HL-60/S4 treated with phorbol 12-myristate 13-acetate at 8.2 ng/mL for 4 days and 3 days (cell line): ENCODE data around the gene GINS2.

ENCODE experiments used
- in situ Hi-C: fragments of 300-500 bp; cut with MboI; formaldehyde crosslinking; loops from 2 replicates; pipeline ENCODE4 v1.15.0; 2022; ENCODE audit warnings: low sequenced_read_pairs

Gene GINS2

DNA sequence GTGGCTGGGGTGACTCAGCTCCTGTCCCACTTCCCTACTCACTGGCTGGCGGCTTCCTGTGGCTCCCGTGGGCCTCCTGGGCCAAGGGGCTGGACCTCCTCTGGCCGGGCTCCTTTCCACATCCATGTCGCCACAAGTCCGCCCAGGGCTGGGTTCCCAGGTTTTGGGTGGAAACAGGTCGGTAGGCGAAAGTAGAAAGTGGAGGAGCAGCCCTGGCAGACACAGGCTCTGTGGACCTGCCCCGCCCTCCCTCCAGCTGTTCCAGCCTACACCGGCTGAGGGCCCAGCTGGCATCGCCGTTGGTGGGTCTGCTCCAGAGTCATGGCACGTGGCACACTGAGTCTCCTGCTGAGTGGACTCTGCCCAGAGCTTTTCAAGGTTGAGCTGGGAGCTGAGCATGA is 47.0 kb downstream of the GINS2 start:
- in situ Hi-C loops, result no loop called here

DNA sequence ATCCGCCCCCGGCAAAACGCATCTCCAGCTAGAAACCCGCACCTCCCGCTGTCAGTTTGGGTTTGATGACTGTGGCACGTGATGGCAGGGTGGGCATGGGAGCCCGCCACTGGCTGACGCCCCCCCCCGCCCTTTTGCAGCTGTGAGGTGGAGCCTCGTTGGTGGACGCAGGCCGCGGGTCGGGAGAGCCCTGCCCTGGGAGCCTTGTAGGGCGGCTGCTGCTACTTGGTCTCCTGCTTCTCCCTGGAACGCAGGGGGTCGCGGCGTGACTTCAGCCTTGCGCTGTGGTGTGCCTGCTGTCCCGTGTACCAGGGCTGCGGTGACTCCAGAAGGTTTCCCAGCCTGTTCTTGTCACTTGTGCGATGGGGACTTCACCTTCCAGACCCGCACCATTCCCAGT is 47.4 kb downstream of the GINS2 start:
- in situ Hi-C loops, result no loop called here

DNA sequence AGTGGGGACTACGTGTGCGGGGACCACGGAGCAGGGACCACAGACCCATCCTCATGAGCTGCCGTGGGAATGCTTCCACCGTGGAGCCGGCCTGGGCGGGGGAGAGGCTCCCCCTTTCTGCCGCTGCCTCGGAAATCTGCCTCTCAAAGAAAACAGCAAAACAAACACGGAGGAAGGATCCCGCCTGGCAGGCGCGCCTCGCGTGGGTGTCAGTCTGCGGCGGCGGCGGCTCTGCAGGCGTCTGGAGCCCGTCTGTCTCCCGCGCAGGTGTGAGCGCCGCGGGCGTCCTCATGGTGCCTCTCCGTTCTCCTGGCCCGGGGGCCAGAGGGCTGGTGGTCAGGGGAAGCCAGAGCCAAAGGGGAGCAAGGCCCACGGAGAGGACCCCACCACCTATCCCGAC is 48.2 kb downstream of the GINS2 start:
- in situ Hi-C loops, result no loop called here

DNA sequence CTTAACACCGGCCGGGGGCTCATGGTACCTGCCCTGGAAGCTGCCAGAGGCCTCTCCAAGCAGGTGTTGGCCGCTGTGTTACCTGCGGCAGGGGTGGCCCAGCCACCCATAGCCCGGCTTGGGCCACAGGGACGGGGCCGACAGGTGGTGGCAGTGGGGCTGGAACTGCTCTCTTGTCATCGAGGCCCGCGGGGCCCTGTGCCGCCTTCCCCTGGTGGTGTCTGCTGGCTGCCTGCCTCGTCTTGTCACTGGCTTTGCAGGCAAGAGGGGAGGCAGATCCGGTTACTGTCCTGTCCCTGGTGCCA is 48.5 kb downstream of the GINS2 start:
- in situ Hi-C loops, result no loop called here

DNA sequence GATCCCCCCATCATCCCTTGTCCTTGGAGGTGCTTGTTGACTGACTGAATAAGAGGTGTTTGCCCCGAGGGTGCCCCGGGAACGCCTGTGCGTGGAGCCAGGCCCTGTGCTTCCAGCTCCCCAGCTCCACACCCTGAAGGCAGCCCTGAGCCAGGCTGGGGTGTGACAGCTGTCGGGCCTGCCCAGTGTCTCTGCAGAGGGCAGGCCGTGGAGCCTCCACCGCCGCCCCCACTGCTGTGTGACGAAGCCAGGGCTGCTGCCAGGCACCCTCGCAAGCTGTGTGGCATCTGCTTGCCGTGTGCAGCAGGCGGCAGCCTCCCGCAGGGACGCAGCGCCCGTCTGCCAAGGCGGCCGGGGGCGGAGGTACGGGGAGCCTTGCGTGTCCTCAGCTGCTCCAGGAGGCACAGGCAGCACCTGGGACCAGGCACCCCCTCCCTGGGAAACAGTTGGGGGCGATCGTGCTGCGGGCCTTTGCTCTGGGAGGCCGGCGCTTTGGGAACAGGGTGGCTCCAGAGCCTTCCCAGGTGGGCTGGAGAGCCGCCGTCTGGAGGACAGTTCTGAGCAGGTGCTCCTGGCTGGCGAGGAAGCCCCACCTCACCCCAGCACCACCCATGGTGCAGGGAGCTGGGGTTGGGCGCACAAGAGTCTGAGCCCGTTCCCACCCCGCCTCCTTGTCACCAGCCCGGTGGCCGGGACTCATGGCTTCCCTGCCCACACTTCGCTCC is 49.1 kb downstream of the GINS2 start:
- in situ Hi-C loops, result no loop called here

DNA sequence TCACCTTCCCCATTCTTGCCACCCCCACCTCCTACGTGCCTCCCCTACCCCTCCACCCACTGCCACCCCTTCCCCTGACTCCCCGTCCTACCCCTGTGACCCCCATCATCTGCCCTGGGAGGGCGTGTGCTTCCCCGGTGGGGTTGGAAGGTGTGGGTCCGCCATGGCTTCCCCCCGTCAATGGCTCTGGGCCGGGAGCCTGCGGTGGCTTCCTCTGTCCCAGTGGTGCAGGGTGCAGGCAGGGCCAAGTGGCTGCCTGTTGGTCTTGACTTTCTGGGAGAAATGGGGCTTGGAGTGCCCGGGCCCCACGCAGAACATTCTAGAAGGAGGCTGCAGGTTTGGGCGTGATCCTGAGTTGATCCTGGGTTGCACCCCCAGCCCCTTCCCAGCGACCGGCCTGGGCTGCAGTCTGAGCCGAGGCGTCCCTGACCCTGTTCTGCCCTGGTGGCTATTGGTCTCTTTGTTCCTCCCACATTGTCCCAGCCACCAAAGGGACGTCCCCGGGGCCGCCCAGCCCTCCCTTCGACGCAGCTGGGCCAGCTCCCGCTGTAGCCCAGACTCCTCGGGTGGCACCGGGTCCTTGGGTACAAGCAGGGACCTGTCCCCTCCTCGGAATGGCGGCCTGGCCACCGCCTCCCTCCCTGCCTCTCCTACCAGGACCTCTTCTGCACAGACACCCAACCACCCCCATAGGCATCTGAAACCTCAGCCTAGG is 49.9 kb downstream of the GINS2 start:
- in situ Hi-C loops, result no loop called here

DNA sequence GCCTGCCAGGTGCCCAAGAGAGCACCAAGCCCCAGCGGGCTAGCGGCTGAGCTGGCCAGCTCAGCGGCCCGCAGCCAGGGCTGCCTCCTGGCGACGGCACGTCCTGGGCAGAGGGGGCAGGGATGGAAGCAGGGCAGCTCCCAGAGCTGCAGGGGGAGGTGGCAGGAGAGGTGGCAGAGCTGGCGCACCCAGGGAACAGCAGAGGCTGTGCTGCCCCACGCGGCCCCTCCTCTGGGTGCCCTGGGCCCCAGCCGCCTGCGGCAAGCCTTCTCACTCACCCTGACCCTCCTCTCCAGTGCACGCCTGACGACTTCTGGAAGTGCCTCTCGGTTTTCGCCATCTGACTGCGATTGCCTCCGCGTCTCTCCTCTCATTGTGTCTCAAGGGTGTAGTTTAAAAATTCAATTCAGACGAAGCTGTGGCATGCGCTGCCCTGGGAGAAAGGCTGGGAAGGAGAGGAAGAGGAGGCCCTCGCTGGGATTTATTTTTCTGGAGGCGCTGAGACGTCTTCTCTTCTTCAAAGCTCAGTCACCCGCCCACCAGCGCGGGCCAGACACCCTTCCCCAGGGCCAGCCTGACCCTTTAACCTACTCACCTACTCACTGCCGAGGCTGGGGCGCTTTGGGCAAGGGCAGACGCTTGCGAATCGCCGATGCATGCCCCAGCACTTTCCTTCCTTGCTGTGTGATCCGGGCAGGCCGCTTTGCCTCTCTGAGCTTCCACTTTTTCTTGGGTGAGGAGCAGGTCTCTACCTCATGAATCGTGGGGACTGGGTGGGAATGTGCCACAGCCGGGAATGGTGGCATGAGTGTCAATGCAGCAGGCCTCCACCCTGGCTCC is 50.7 kb downstream of the GINS2 start:
- in situ Hi-C loops, result no loop called here

DNA sequence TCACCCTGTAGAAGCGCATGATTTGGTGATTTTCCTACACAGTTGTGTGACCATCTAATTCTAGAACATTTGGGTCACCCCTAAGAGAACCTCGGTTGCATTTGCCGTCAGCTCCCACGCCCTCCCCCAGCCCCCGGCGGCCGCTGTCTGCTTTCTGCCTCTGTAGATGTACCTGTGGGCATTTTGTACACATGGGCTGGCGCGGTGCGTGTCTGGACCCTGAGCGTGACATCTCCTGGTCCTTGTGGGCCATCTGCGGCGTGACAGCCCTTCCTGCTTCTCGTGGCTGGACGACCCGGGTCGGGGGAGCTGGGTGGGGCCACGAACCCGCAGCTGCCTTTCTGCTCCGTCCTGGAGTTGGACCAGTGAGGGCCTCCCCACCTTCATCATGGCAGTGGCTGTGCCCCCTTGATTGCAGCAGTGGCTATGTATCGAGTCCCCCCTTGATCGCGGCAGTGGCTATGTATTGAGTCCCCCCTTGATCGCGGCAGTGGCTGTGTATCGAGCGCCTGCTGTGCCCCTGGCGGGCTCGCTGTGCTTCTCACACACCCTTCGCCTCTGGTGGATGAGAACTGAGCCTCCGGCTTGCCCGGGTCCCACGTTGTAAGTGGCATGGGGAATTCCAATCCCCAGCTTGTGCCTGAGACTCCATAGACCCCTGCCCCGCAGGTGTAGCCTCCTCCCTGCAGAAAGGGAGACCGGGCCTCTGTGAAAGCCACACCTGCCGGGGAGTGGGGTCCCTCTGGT is 51.5 kb downstream of the GINS2 start:
- in situ Hi-C loops, result no loop called here

GRCh38 chr16:85636234-85636812 is 52.4 kb downstream of the GINS2 start:
- in situ Hi-C loops, result no loop called here

DNA sequence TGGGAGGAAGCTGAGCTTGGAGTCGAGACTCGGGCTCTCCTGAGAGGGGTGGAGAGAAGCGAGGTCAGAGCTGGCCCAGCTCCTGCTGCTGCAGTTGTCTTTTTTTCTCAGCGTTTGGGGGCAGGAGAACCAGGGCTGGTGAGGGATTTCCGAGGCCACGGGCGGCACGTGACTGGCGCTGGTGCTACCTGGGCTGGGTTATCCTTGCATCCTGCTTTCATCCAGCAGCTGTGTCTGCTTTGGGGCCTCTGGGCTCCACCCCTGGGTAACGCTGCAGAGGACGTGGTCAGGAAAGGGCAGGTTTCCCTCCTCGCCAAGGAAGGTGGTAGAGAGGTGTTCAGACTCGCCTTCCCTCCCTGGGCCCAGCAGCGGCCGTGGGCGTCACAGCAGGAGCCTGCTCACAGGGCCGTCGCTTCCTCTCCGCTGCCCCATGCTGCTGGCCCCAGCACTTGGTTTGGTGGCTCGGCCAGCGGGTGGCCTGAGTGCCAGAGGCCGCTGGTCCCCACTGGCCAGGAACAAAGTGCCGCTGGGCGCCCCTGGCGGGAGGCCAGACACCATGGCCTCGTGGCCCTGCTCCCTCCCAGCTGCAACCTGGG is 53.1 kb downstream of the GINS2 start:
- in situ Hi-C loops, result no loop called here

- in situ Hi-C loops, result no loop called here
Observed at GRCh38 chr16:85634747-85635544, 53.8 kb downstream of the GINS2 start.

DNA sequence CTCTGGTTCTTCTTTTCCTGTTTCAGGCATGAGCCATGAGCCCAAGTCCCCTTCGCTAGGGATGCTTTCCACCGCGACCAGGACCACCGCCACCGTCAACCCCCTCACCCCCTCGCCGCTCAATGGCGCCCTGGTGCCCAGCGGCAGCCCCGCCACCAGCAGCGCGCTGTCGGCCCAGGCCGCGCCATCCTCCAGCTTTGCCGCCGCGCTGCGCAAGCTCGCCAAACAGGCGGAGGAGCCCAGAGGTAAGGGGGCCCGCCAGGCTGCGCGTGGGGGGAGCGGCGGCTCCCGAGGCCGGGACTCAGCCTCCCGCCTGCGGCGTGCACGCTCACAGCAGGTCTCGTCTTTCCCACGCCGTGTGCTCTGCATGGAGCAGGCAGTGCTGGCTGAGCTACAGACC is 54.9 kb downstream of the GINS2 start:
- in situ Hi-C loops, result no loop called here

- in situ Hi-C loops, result no loop called here
Observed at GRCh38 chr16:85633438-85633743, 55.4 kb downstream of the GINS2 start.

- in situ Hi-C loops, result no loop called here
Observed at GRCh38 chr16:85632709-85633437, 55.9 kb downstream of the GINS2 start.

DNA sequence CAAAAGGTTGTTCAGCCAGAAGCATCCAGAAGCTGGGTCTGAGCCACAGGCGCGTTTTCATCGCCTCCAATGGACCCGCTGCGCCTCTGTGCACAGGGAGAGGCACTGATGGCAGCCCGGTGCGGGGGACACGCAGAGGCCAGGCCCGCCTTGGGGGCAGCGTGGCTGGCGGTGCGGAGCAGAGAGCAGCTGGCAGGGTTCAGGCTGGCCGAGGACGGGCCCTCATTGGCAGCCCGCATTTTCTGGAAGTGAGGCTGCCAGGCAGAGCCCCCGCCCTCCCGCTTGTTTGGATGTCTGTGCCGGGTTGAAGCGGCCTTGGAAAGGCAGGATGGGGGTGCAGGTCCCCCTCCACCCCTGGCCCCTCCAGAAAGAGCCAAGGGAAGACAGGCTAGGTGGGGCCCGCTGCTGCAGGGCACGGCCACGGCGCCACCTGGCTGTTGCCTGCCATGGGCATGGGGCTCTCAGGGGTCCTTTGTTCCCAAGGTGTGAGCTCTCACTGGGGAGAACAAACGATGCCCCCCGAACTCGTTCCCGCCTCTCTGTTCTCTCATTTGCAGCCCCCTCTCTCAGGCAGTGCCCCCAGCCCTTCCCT is 56.9 kb downstream of the GINS2 start:
- in situ Hi-C loops, result no loop called here

GRCh38 chr16:85631230-85631629 is 57.5 kb downstream of the GINS2 start:
- in situ Hi-C loops, result no loop called here

- in situ Hi-C loops, result no loop called here
Observed at GRCh38 chr16:85629853-85630252, 58.9 kb downstream of the GINS2 start.

DNA sequence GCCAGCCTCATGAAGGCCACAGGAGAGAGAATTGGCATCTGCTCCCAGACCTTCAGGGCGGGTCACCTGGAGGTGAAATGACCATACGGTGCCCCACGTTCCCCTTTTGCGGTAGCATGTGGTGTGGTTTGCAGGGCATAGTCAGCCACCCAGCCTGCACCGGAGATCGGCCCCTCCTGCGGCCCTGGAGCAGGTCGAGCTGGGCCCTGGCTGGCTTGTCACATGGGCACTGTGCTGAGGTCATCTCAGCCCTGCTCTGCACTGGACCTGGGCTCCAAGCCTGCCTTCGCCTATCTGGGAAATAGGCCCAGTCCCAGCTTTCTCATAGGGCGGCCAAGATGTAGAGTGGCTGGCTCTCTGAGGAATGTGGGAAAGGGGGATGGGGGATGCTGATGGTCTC is 59.4 kb downstream of the GINS2 start:
- in situ Hi-C loops, result no loop called here

GRCh38 chr16:85628645-85629044 is 60.1 kb downstream of the GINS2 start:
- in situ Hi-C loops, result no loop called here
